ENCODE data around the gene CKMT2. TPM values are rescaled to one million over a fixed set of nuclear protein-coding genes. Genes with fewer than 3 reads are reported as not detected.

CKMT2 gene
- total and polyA plus RNA-seq, 2 of the 8 experiments (the other 6 are each of a cell fraction or from before 2014, with no cell fraction given): 2.4 to 5.0 TPM

GRCh38 chr5:81283976-81284375 lies 50.9 kb downstream of the CKMT2 start:
- FAIRE-seq: no peak
- peaks cover 2% of the 10 kb centered on the region; the same call in 1 of the 2 replicates for H3K23me2 ChIP-seq (ENCODE audit: low read depth, low read length)
- H3K4me1 ChIP-seq (replicated peaks in 1 of 4; ENCODE audit: control insufficient read depth in 3 of 4, insufficient read depth in 4 of 4, low read length in 3 of 4): no peaks in the 10 kb centered on the region
- no peaks in the 10 kb centered on the region for H3K27me3 ChIP-seq (replicated peaks in 1 of 4; ENCODE audit: control insufficient read depth in 3 of 4, extremely low read depth in 1 of 4, insufficient read depth in 3 of 4, low read length in 3 of 4)
- no peak overlapping the region for H3K27ac ChIP-seq (ENCODE audit: low read depth, low read length)
- peaks cover 0 to 23% of the 10 kb centered on the region in 2 experiments; a peak in 2 of 4 replicates for H3K79me2 ChIP-seq (ENCODE audit: control insufficient read depth in 1 of 2, insufficient read depth in 2 of 2, low read length in 2 of 2)
- H2AK5ac ChIP-seq (ENCODE audit: low read depth, low read length): no peak overlapping the region
- no peak overlapping the region for H2AFZ ChIP-seq (ENCODE audit: low read length)
- no peak overlapping the region for H2BK20ac ChIP-seq (ENCODE audit: low read length)
- H2BK120ac ChIP-seq (replicated peaks; ENCODE audit: low read depth, low read length): no peak overlapping the region
- H4K91ac ChIP-seq (replicated peaks; ENCODE audit: insufficient read length, low read length): no peak overlapping the region
- no peaks in the 10 kb centered on the region; a peak in 1 of 8 replicates for H3K36me3 ChIP-seq (ENCODE audit: control insufficient read depth in 2 of 4, insufficient read depth in 4 of 4, low read length in 3 of 4)
- H2BK5ac ChIP-seq (ENCODE audit: low read depth, low read length): no peak overlapping the region
- peaks cover 0 to 1% of the 10 kb centered on the region in 2 experiments for H4K20me1 ChIP-seq (replicated peaks in 1 of 2; ENCODE audit: control insufficient read depth in 1 of 2, insufficient read depth in 2 of 2, low read length in 2 of 2)
- H3K14ac ChIP-seq (ENCODE audit: insufficient read length): no peak overlapping the region
- H3K56ac ChIP-seq (replicated peaks; ENCODE audit: insufficient read length, low read depth, low read length): no peak overlapping the region
- POLR2A ChIA-PET (ENCODE audit: partially characterized antibody): no interaction called here
- CTCF ChIA-PET (ENCODE audit: partially characterized antibody): interaction anchor here (0.6 to 1.8 kb wide), 4 partner anchors 13 to 38 kb away, joined by 3 to 6 read pairs (median 4); no protein-coding TSS in a partner anchor
- H4K8ac ChIP-seq (ENCODE audit: extremely low read depth, insufficient read depth, low read length): no peak overlapping the region
- H3K4me3 ChIP-seq (ENCODE audit: extremely low read depth in 1 of 4, insufficient read depth in 2 of 4, low read depth in 3 of 4, low read length in 4 of 4): no peak overlapping the region
- WGBS, 2 experiments (ENCODE audit: extremely low coverage in 1 of 2, insufficient coverage in 1 of 2, insufficient read length in 1 of 2, insufficient replicate concordance in 2 of 2, low coverage in 1 of 2, low lambda C conversion rate in 2 of 2, missing lambda C conversion rate in 1 of 2): 81% methylated on average over 1 of the region's 1 CpG; no CpG with 5 or more reads in 1 of the 2 experiments
- no peak overlapping the region for H3K23ac ChIP-seq (ENCODE audit: insufficient read length)
- H3K18ac ChIP-seq (ENCODE audit: extremely low read depth, low read length): no peak overlapping the region
- no peak overlapping the region for H2BK15ac ChIP-seq (ENCODE audit: low read length)
- no peak overlapping the region for H3K9ac ChIP-seq (replicated peaks in 1 of 4; ENCODE audit: extremely low read depth in 1 of 4, low read depth in 3 of 4, low read length in 3 of 4)
- no peak overlapping the region for H2BK12ac ChIP-seq (ENCODE audit: low read depth, low read length)
- DNase-seq (ENCODE audit: low read depth in 1 of 2, low spot score in 2 of 2): no peak
- H3K4ac ChIP-seq (replicated peaks; ENCODE audit: insufficient read length, low read depth, low read length): no peak overlapping the region
- peaks cover 2% of the 10 kb centered on the region; the same call in 1 of the 2 replicates for H3K79me1 ChIP-seq (ENCODE audit: low read depth, low read length)
- no peak overlapping the region for H3K4me2 ChIP-seq (ENCODE audit: insufficient read depth in 1 of 2, low read depth in 2 of 2, low read length in 2 of 2)
- H3K9me3 ChIP-seq (ENCODE audit: insufficient read depth in 2 of 2, low read depth in 1 of 2, low read length in 1 of 2): no peaks in the 10 kb centered on the region
- no peak overlapping the region for H4K5ac ChIP-seq (ENCODE audit: insufficient read length, low read depth, low read length)
- TF ChIP-seq, protein P1, sequence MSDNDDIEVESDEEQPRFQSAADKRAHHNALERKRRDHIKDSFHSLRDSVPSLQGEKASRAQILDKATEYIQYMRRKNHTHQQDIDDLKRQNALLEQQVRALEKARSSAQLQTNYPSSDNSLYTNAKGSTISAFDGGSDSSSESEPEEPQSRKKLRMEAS (IDR thresholded peaks at IDR 0.05): no peak
- TF ChIP-seq, protein P2, sequence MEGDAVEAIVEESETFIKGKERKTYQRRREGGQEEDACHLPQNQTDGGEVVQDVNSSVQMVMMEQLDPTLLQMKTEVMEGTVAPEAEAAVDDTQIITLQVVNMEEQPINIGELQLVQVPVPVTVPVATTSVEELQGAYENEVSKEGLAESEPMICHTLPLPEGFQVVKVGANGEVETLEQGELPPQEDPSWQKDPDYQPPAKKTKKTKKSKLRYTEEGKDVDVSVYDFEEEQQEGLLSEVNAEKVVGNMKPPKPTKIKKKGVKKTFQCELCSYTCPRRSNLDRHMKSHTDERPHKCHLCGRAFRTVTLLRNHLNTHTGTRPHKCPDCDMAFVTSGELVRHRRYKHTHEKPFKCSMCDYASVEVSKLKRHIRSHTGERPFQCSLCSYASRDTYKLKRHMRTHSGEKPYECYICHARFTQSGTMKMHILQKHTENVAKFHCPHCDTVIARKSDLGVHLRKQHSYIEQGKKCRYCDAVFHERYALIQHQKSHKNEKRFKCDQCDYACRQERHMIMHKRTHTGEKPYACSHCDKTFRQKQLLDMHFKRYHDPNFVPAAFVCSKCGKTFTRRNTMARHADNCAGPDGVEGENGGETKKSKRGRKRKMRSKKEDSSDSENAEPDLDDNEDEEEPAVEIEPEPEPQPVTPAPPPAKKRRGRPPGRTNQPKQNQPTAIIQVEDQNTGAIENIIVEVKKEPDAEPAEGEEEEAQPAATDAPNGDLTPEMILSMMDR (IDR thresholded peaks at IDR 0.05; ENCODE audit: control extremely low read depth in 1 of 3, insufficient read depth in 1 of 3, low read depth in 1 of 3, low read length in 3 of 3): no peak
- TF ChIP-seq RXRA (IDR thresholded peaks at IDR 0.05; ENCODE audit: insufficient read depth, low read depth, low read length): no peak
- TF ChIP-seq CREB1 (IDR thresholded peaks at IDR 0.05): no peak
- no peak for TF ChIP-seq E2F6 (IDR thresholded peaks at IDR 0.05)
- no peak for TF ChIP-seq KDM5A (IDR thresholded peaks at IDR 0.05; ENCODE audit: low read length)
- no peak for TF ChIP-seq BCL11A (IDR thresholded peaks at IDR 0.05; ENCODE audit: low read depth in 2 of 2, low read length in 2 of 2)
- TF ChIP-seq SIX5 (IDR thresholded peaks at IDR 0.05; ENCODE audit: low read depth, low read length): no peak
- no peak for TF ChIP-seq POLR2A (IDR thresholded peaks at IDR 0.05; ENCODE audit: control extremely low read depth in 1 of 2, low read depth in 2 of 2, low read length in 2 of 2)
- no peak for TF ChIP-seq HDAC2 (IDR thresholded peaks at IDR 0.05; ENCODE audit: borderline replicate concordance in 1 of 2, low read depth in 2 of 2, low read length in 2 of 2)
- TF ChIP-seq SP2 (IDR thresholded peaks at IDR 0.05; ENCODE audit: low read length): no peak

All from H1 (cell line).